H9 (cell line): Measurements from ENCODE around the gene NPAS1. TPM values are rescaled to one million over a fixed set of nuclear protein-coding genes. Genes with fewer than 3 reads are reported as not detected.

Experiments used
- DNase-seq: peaks from one replicate; pipeline ENCODE4 v3.0.0-alpha.2; 2017
- H2AFZ ChIP-seq: one replicate; pipeline ENCODE4 v1.6.1; 2013; ENCODE audit warnings: mild to moderate bottlenecking, low read length, control low read depth, moderate library complexity
- H2AK5ac ChIP-seq: 2 replicates; pipeline ENCODE4 v1.6.1; 2013; ENCODE audit warnings: low read length, control low read depth, mixed read lengths; ENCODE audit not compliant: insufficient read length
- H2BK120ac ChIP-seq: one replicate; pipeline ENCODE4 v1.6.1; 2013; ENCODE audit warnings: low read depth, mild to moderate bottlenecking, low read length, control low read depth, inconsistent platforms; ENCODE audit not compliant: poor library complexity, severe bottlenecking
- H2BK12ac ChIP-seq: 2 replicates; pipeline ENCODE4 v1.6.1; 2013; ENCODE audit warnings: low read length, control low read depth, mixed read lengths, low read depth; ENCODE audit not compliant: insufficient read length
- H2BK15ac ChIP-seq: 2 replicates; pipeline ENCODE4 v1.6.1; 2013; ENCODE audit warnings: low read depth, low read length, control low read depth
- H2BK20ac ChIP-seq: one replicate; pipeline ENCODE4 v1.6.1; 2013; ENCODE audit warnings: low read depth, mild to moderate bottlenecking, low read length, control low read depth, inconsistent platforms; ENCODE audit not compliant: poor library complexity, severe bottlenecking
- H2BK5ac ChIP-seq: 2 replicates; pipeline ENCODE4 v1.6.1; 2013; ENCODE audit warnings: low read length, control low read depth, mixed read lengths; ENCODE audit not compliant: insufficient read length
- H3K14ac ChIP-seq: 2 replicates; pipeline ENCODE4 v1.6.1; 2013; ENCODE audit warnings: low read length, control low read depth; ENCODE audit not compliant: insufficient read depth
- H3K18ac ChIP-seq: 2 replicates; pipeline ENCODE4 v1.6.1; 2013; ENCODE audit warnings: low read depth, mild to moderate bottlenecking, mixed read lengths, low read length, control low read depth; ENCODE audit not compliant: insufficient read length
- H3K23ac ChIP-seq: 2 replicates; pipeline ENCODE4 v1.6.1; 2013; ENCODE audit warnings: low read length, control low read depth, mixed read lengths, low read depth; ENCODE audit not compliant: insufficient read length
- H3K23me2 ChIP-seq: 2 replicates; pipeline ENCODE4 v1.6.1; 2013; ENCODE audit warnings: low read depth, mild to moderate bottlenecking, mixed read lengths, low read length, control low read depth; ENCODE audit not compliant: insufficient read length, poor library complexity, severe bottlenecking
- H3K27ac ChIP-seq: 2 replicates; pipeline ENCODE4 v1.5.1; 2013; ENCODE audit warnings: low read length, control low read depth, mixed read lengths, low read depth; ENCODE audit not compliant: insufficient read length
- H3K27me3 ChIP-seq: 2 replicates; pipeline ENCODE4 v1.6.1; 2013; ENCODE audit warnings: low read length, control low read depth, inconsistent platforms; ENCODE audit not compliant: insufficient read depth
- H3K4ac ChIP-seq: 2 replicates; pipeline ENCODE4 v1.6.1; 2013; ENCODE audit warnings: low read depth, mild to moderate bottlenecking, control low read depth, inconsistent platforms, low read length, moderate library complexity
- H3K4me1 ChIP-seq: 2 replicates; pipeline ENCODE4 v1.6.1; 2013; ENCODE audit warnings: low read length, control low read depth, inconsistent platforms; ENCODE audit not compliant: insufficient read depth
- H3K4me2 ChIP-seq: 2 replicates; pipeline ENCODE4 v1.6.1; 2013; ENCODE audit warnings: low read length, control low read depth, mixed read lengths; ENCODE audit not compliant: insufficient read length, insufficient read depth
- H3K56ac ChIP-seq: 2 replicates; pipeline ENCODE4 v1.6.1; 2013; ENCODE audit warnings: low read depth, mild to moderate bottlenecking, mixed read lengths, low read length, control low read depth; ENCODE audit not compliant: insufficient read length
- H3K79me1 ChIP-seq: 2 replicates; pipeline ENCODE4 v1.6.1; 2013; ENCODE audit warnings: low read depth, mild to moderate bottlenecking, moderate library complexity, low read length, control low read depth, inconsistent platforms; ENCODE audit not compliant: insufficient read depth, poor library complexity, severe bottlenecking
- H3K79me2 ChIP-seq: 2 replicates; pipeline ENCODE4 v1.6.1; 2013; ENCODE audit warnings: low read length, control low read depth, inconsistent platforms; ENCODE audit not compliant: insufficient read depth
- H3K9ac ChIP-seq: 2 replicates; pipeline ENCODE4 v1.6.1; 2013; ENCODE audit warnings: low read length, control low read depth, mixed read lengths; ENCODE audit not compliant: insufficient read length; ENCODE audit errors: extremely low read depth
- H3K9me3 ChIP-seq: one replicate; pipeline ENCODE4 v1.6.1; 2013; ENCODE audit warnings: low read depth, low read length, inconsistent platforms; ENCODE audit not compliant: control insufficient read depth
- H3T11ph ChIP-seq: one replicate; pipeline ENCODE4 v1.6.1; 2013; ENCODE audit warnings: mild to moderate bottlenecking, low read length, control low read depth, inconsistent platforms
- H4K20me1 ChIP-seq: one replicate; pipeline ENCODE4 v1.6.1; 2013; ENCODE audit not compliant: control insufficient read depth, insufficient read length, insufficient read depth
- H4K5ac ChIP-seq: 2 replicates; pipeline ENCODE4 v1.6.1; 2013; ENCODE audit warnings: low read depth, mild to moderate bottlenecking, mixed read lengths, low read length, control low read depth; ENCODE audit not compliant: insufficient read length
- H4K8ac ChIP-seq: replicated peaks from 2 replicates; pipeline ENCODE4 v1.6.1; 2013; ENCODE audit warnings: low read length, control low read depth, mixed read lengths, low read depth; ENCODE audit not compliant: insufficient read length
- H4K91ac ChIP-seq: 2 replicates; pipeline ENCODE4 v1.6.1; 2013; ENCODE audit warnings: low read depth, mild to moderate bottlenecking, moderate library complexity, mixed read lengths, low read length, control low read depth; ENCODE audit not compliant: insufficient read length
- H3K27ac Mint-ChIP-seq, 3 experiments: 2 replicates in 2 of 3; 3 replicates in 1 of 3; pipeline ENCODE4 v1.8.0; 2020 to 2021; ENCODE audit warnings: mixed read lengths in 3 of 3, mild to moderate bottlenecking in 1 of 3, moderate library complexity in 1 of 3
- H3K27me3 Mint-ChIP-seq: 2 replicates; pipeline ENCODE4 v1.8.0; 2021; ENCODE audit warnings: low read depth, mild to moderate bottlenecking, moderate library complexity, mixed read lengths
- H3K36me3 Mint-ChIP-seq, 3 experiments: 2 replicates in 2 of 3; 3 replicates in 1 of 3; pipeline ENCODE4 v1.8.0; 2020 to 2021; ENCODE audit warnings: low read depth in 3 of 3, mixed read lengths in 3 of 3; ENCODE audit not compliant: insufficient read depth in 1 of 3
- H3K4me1 Mint-ChIP-seq, 2 experiments: 2 replicates each; pipeline ENCODE4 v1.8.0; 2020; ENCODE audit warnings: mixed read lengths in 2 of 2
- H3K4me3 Mint-ChIP-seq, 2 experiments: 2 replicates in 1 of 2; 3 replicates in 1 of 2; pipeline ENCODE4 v1.8.0; 2020 to 2021; ENCODE audit warnings: mild to moderate bottlenecking in 2 of 2, mixed read lengths in 2 of 2, moderate library complexity in 1 of 2
- H3K9me3 Mint-ChIP-seq, 2 experiments: 2 replicates in 1 of 2; 3 replicates in 1 of 2; pipeline ENCODE4 v1.8.0; 2020; ENCODE audit warnings: mild to moderate bottlenecking in 2 of 2, mixed read lengths in 2 of 2, moderate library complexity in 1 of 2
- CTCF ChIP-seq: fragments of 200-600 bp; sonication (generic); conservative IDR thresholded peaks from 3 replicates; pipeline ENCODE4 v1.8.0; 2021; ENCODE audit warnings: antibody characterized with exemption, mild to moderate bottlenecking
- WGBS: extraction: QIAGEN DNeasy Blood & Tissue Kit; methylation state at CpG from one replicate; pipeline ENCODE4 v1.1.7; 2013; ENCODE audit warnings: missing lambda C conversion rate, low lambda C conversion rate, mixed read lengths; ENCODE audit not compliant: insufficient read length; ENCODE audit errors: extremely low coverage; 5-methylcytosine and 5-hydroxymethylcytosine counted together
- total RNA-seq: library from RNA; stranded (reverse); gene quantifications from 2 replicates; pipeline ENCODE4 v1.2.1, GENCODE V29; 2021

Gene NPAS1
- total RNA-seq, 1 experiment from 2014 or later: 17.8 TPM

DNA sequence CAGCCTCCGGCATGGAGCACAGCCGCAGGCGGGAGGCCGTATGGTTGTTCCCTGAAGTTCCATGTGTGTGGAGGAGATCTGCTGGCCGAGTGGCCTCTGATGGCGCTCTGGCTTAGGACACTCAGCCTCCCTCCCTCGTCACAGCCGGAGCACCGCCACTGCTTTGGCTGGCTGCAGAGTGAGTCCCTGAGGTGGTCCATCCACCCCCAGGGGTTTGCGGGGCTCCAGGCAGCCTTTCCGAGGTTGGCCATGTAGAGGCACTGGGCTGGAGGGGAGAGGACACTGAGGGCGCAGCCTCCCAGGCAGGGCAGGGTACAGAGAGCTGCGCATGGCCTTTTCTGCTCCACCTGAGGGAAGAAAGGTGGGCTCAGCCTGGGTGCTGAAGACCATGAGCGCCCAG, 19.8 kb upstream of the NPAS1 start:
- peaks cover 4 to 20% of the 10 kb centered on the region in 2 experiments; a peak in 3 of 4 replicates for H3K4me1 Mint-ChIP-seq
- H3K9ac ChIP-seq: no peak overlapping the region
- H4K8ac ChIP-seq: no peak overlapping the region
- no peaks in the 10 kb centered on the region for H3K9me3 ChIP-seq
- H3K4me1 ChIP-seq: no peaks in the 10 kb centered on the region
- no peaks in the 10 kb centered on the region for H4K20me1 ChIP-seq
- no peaks in the 10 kb centered on the region for H3K27me3 Mint-ChIP-seq
- H3K9me3 Mint-ChIP-seq: no peaks in the 10 kb centered on the region
- no peak overlapping the region for H3K18ac ChIP-seq
- H3K36me3 Mint-ChIP-seq: peaks cover 33 to 48% (median 45%) of the 10 kb centered on the region in 3 experiments; a peak in 6 of 7 replicates
- H2BK15ac ChIP-seq: no peak overlapping the region
- H2BK12ac ChIP-seq: no peak overlapping the region
- H2AK5ac ChIP-seq: no peak overlapping the region
- no peaks in the 10 kb centered on the region for H3K23me2 ChIP-seq
- H3K23ac ChIP-seq: no peak overlapping the region
- H3K4me3 Mint-ChIP-seq: no peak overlapping the region
- no peak overlapping the region for H3K27ac ChIP-seq
- no peak overlapping the region for H3K56ac ChIP-seq
- WGBS: no CpG with 5 or more reads among the region's 14 CpGs
- H4K91ac ChIP-seq: no peak overlapping the region
- no peak overlapping the region for H3K4ac ChIP-seq
- H2BK20ac ChIP-seq: no peak overlapping the region
- no peaks in the 10 kb centered on the region for H3K79me2 ChIP-seq
- H4K5ac ChIP-seq: no peak overlapping the region
- no peak overlapping the region for H2BK5ac ChIP-seq
- TF ChIP-seq CTCF: no peak
- no peak overlapping the region for H2BK120ac ChIP-seq
- no peak for DNase-seq
- H2AFZ ChIP-seq: no peak overlapping the region
- no peaks in the 10 kb centered on the region for H3K27me3 ChIP-seq
- no peak overlapping the region for H3K14ac ChIP-seq
- no peaks in the 10 kb centered on the region for H3K79me1 ChIP-seq
- no peak overlapping the region for H3K27ac Mint-ChIP-seq
- H3K4me2 ChIP-seq: no peak overlapping the region
- H3T11ph ChIP-seq: no peak overlapping the region
